K562 (cell line): ENCODE data around the gene MAGI1. TPM values are rescaled to one million over a fixed set of nuclear protein-coding genes. Genes with fewer than 3 reads are reported as not detected.

ENCODE experiments used
- ATAC-seq: fragments of 200-7000 bp; cut with Tn5 transposase; 3 replicates; pipeline ENCODE4 v1.9.1; 2020; ENCODE audit warnings: moderate library complexity
- BruUV-seq: library from RNA; stranded (reverse); fragments of 400-500 nt; replicated peaks from 2 replicates; lab custom pipeline; 2021; lab: Mats Ljungman, UMichigan
- CTCF ChIA-PET: fragments of 300-600 bp; formaldehyde crosslinking; extraction: SDS; loops from one replicate; lab custom pipeline; 2021; ENCODE audit warnings: low intra/inter-chr PET ratio; lab: Yijun Ruan, JAX
- POLR2A ChIA-PET: fragments of 300-600, 350-650 bp; sonication (Branson Sonifier 250); formaldehyde crosslinking; extraction: SDS; loops from one replicate; lab custom pipeline; 2021; ENCODE audit warnings: antibody characterized with exemption, inconsistent platforms; lab: Yijun Ruan, JAX
- DNase-seq, 4 experiments: peaks; one replicate each; pipeline versions ENCODE4 v3.0.0 to v3.0.0-alpha.2; 2011 to 2018; ENCODE audit warnings: low spot score in 3 of 4, mixed read lengths in 3 of 4; ENCODE audit errors: extremely low read depth in 1 of 4
- FAIRE-seq: peaks from 2 replicates; lab custom pipeline; 2011; peaks lifted over from hg19 to GRCh38; lab: Jason Lieb, UNC
- H2AFZ ChIP-seq: 2 replicates; pipeline ENCODE4 v1.6.0; 2011; ENCODE audit warnings: low read depth, low read length, control low read depth, inconsistent platforms
- H3K27ac ChIP-seq: fragments of 200-600 bp; 3 replicates; pipeline ENCODE4 v1.8.0; 2011; ENCODE audit warnings: low read depth, mild to moderate bottlenecking, control low read depth, inconsistent platforms, low read length, moderate library complexity, mixed read lengths; ENCODE audit errors: extremely low read depth
- H3K27me3 ChIP-seq, 2 experiments: fragments of 300-600 bp in 1 of 2; 2 replicates in 1 of 2; 3 replicates in 1 of 2; pipeline versions ENCODE4 v1.6.0 to v1.8.0; 2011; ENCODE audit warnings: inconsistent platforms in 2 of 2, low read length in 2 of 2, mild to moderate bottlenecking in 1 of 2, mixed read lengths in 1 of 2, moderate library complexity in 1 of 2; ENCODE audit not compliant: control insufficient read depth in 2 of 2, insufficient read depth in 2 of 2
- H3K36me3 ChIP-seq: fragments of 300-600 bp; 3 replicates; pipeline ENCODE4 v1.8.0; 2011; ENCODE audit warnings: mild to moderate bottlenecking, low read length, inconsistent platforms; ENCODE audit not compliant: control insufficient read depth, insufficient read depth
- H3K4me1 ChIP-seq, 2 experiments: fragments of 200-600 bp in 1 of 2; replicated peaks in 1 of 2; 2 replicates in 1 of 2; 3 replicates in 1 of 2; pipeline versions ENCODE4 v1.5.1 to v1.8.0; 2011; ENCODE audit warnings: inconsistent platforms in 2 of 2, low read length in 2 of 2, mild to moderate bottlenecking in 1 of 2, mixed read lengths in 1 of 2, moderate library complexity in 1 of 2; ENCODE audit not compliant: control insufficient read depth in 2 of 2, insufficient read depth in 2 of 2
- H3K4me2 ChIP-seq: 2 replicates; pipeline ENCODE4 v1.6.1; 2011; ENCODE audit warnings: low read length, control low read depth, inconsistent platforms, mixed read lengths; ENCODE audit not compliant: insufficient read depth
- H3K4me3 ChIP-seq: fragments of 200-600 bp; sonication (generic), shearing (Covaris generic); 2 replicates; pipeline ENCODE4 v1.5.1; 2016; ENCODE audit warnings: control low read depth, inconsistent platforms
- H3K79me2 ChIP-seq: fragments of 200-600 bp; 3 replicates; pipeline ENCODE4 v1.8.0; 2011; ENCODE audit warnings: low read length, inconsistent platforms; ENCODE audit not compliant: control insufficient read depth, insufficient read depth
- H3K9ac ChIP-seq, 2 experiments: 2 replicates each; pipeline versions ENCODE4 v1.6.0 to v1.6.1; 2011; ENCODE audit warnings: low read depth in 2 of 2, low read length in 2 of 2, control low read depth in 1 of 2, inconsistent platforms in 1 of 2, mild to moderate bottlenecking in 1 of 2, mixed read lengths in 1 of 2; ENCODE audit not compliant: insufficient read depth in 1 of 2
- H3K9me1 ChIP-seq: one replicate; pipeline ENCODE4 v1.6.0; 2011; ENCODE audit warnings: inconsistent platforms, mild to moderate bottlenecking, low read length, moderate library complexity; ENCODE audit not compliant: control insufficient read depth, insufficient read depth
- H3K9me3 ChIP-seq: replicated peaks from 2 replicates; pipeline ENCODE4 v1.5.1; 2011; ENCODE audit warnings: low read depth, low read length, inconsistent platforms; ENCODE audit not compliant: control insufficient read depth, insufficient read depth
- H4K20me1 ChIP-seq: replicated peaks from 2 replicates; pipeline ENCODE4 v1.6.1; 2011; ENCODE audit warnings: low read length, inconsistent platforms, mixed read lengths; ENCODE audit not compliant: control insufficient read depth, insufficient read depth
- ARID3A ChIP-seq: IDR thresholded peaks from 2 replicates; pipeline ENCODE4 v1.6.1; 2012; ENCODE audit warnings: low read depth, low read length, improper control_type of control experiment, borderline replicate concordance
- HDAC1 ChIP-seq, 2 experiments: fragments of 450-650 bp; IDR thresholded peaks; 2 replicates each; pipeline ENCODE4 v1.6.1; 2016 to 2017; ENCODE audit warnings: inconsistent platforms in 1 of 2, mild to moderate bottlenecking in 1 of 2, moderate library complexity in 1 of 2
- ILF3 ChIP-seq: fragments of 450-650 bp; IDR thresholded peaks from 2 replicates; pipeline ENCODE4 v1.6.1; 2018; ENCODE audit warnings: antibody characterized with exemption, mild to moderate bottlenecking, moderate library complexity, borderline replicate concordance
- MXI1 ChIP-seq: IDR thresholded peaks from 2 replicates; pipeline ENCODE4 v1.6.1; 2011; ENCODE audit warnings: low read depth, mild to moderate bottlenecking, improper control_type of control experiment, low read length
- TEAD1 ChIP-seq, 2 experiments: fragments of 450-650 bp in 1 of 2; sonication (generic) in 1 of 2; formaldehyde crosslinking; IDR thresholded peaks; 2 replicates each; pipeline versions ENCODE4 v1.4.0 to v1.8.0; 2020 to 2022; ENCODE audit warnings: mild to moderate bottlenecking in 2 of 2, missing genetic modification reagents in 1 of 2
- ZNF197 ChIP-seq: fragments of 200-800 bp; sonication (Bioruptor generic); IDR thresholded peaks from 2 replicates; pipeline ENCODE4 v1.6.1; 2016; ENCODE audit warnings: low read depth, missing genetic modification characterization, missing compliant biosample characterization
- ZNF274 ChIP-seq: IDR thresholded peaks from 2 replicates; pipeline ENCODE4 v1.6.1; 2011; ENCODE audit warnings: low read depth, mild to moderate bottlenecking, low read length, moderate library complexity, borderline replicate concordance
- ZNF444 ChIP-seq: fragments of 250-450 bp; sonication (Bioruptor Pico); IDR thresholded peaks from 2 replicates; pipeline ENCODE4 v1.4.0; 2020; ENCODE audit warnings: mild to moderate bottlenecking, moderate library complexity
- ZNF445 ChIP-seq: fragments of 250-450 bp; sonication (Bioruptor Pico); IDR thresholded peaks from 2 replicates; pipeline ENCODE4 v1.4.0; 2020; ENCODE audit warnings: low read depth, mild to moderate bottlenecking, moderate library complexity
- WGBS: fragments of 100-300 bp; shearing (Covaris generic); methylation state at CpG from one replicate; pipeline ENCODE4 v1.1.6; 2016; ENCODE audit warnings: low coverage, mixed read lengths; ENCODE audit not compliant: insufficient coverage; ENCODE audit errors: missing lambda C conversion rate; 5-methylcytosine and 5-hydroxymethylcytosine counted together
- in situ Hi-C: fragments of 300-500 bp; cut with MboI; formaldehyde crosslinking; loops from 4 replicates; pipeline ENCODE4 v1.15.0; 2018; ENCODE audit warnings: inconsistent platforms, mixed read lengths
- intact Hi-C: fragments of 100-400 bp; cut with micrococcal nuclease; formaldehyde crosslinking; loops from 2 replicates; pipeline ENCODE4 v1.14.2; 2022
- polyA plus RNA-seq, 8 experiments: library from polyadenylated mRNA; depleted of rRNA in 4 of 8; stranded (reverse) in 5 of 8; unstranded in 3 of 8; fragments of >200 nt; fragmentation: Nextera tagmentation in 2 of 8; fragmentation: Illumina TruSeq in 1 of 8; extraction: Ambion mirVana in 2 of 8; extraction: Trizol in 1 of 8; gene quantifications; 2 replicates each; pipeline versions ENCODE4 v1.2.1 to v1.2.3, GENCODE V29; 2011 to 2014; ENCODE audit warnings: inconsistent platforms in 1 of 8, missing spikeins in 1 of 8
- total RNA-seq, 7 experiments: library from RNA; depleted of rRNA in 6 of 7; stranded (reverse); fragments of >200 nt in 6 of 7; fragmentation: Illumina TruSeq in 2 of 7; extraction: Trizol in 2 of 7; gene quantifications; 2 replicates each; pipeline versions ENCODE4 v1.2.1 to v1.2.3, GENCODE V29; 2011 to 2021; ENCODE audit warnings: low replicate concordance in 1 of 7
- TF ChIP-seq, protein P1 (sequence below): IDR thresholded peaks from 2 replicates; pipeline ENCODE4 v1.6.1; 2014; ENCODE audit warnings: antibody characterized with exemption

Gene MAGI1
- total and polyA plus RNA-seq, 9 of the 15 experiments (the other 6 are each of a cell fraction or from before 2014, with no cell fraction given): 7.8 to 59.4 (median 43.2) TPM

- in situ Hi-C loops: loop anchor here (10.0 kb wide), 1 partner anchor 414 kb away; no protein-coding TSS in a partner anchor
- WGBS: 0% methylated on average over 2 of the region's 3 CpGs
- ChIA-PET CTCF (no interaction called here), POLR2A (no interaction called here)
- Histone ChIP-seq H2AFZ (no peak overlapping the region), H3K27ac (no peak overlapping the region), H3K9me1 (no peaks in the 10 kb centered on the region), H4K20me1 (no peaks in the 10 kb centered on the region), H3K4me2 (no peak overlapping the region), H3K4me3 (no peak overlapping the region), H3K9ac (no peak overlapping the region), H3K27me3 (peaks cover 7 to 13% of the 10 kb centered on the region in 2 experiments; a peak in 2 of 5 replicates), H3K4me1 (no peaks in the 10 kb centered on the region), H3K36me3 (no peaks in the 10 kb centered on the region), H3K79me2 (no peaks in the 10 kb centered on the region), H3K9me3 (no peaks in the 10 kb centered on the region)
- BruUV-seq: no TSS peak
- no peak for FAIRE-seq
- intact Hi-C loops: no loop called here
- no peak for DNase-seq
- ATAC-seq: no peak
- TF ChIP-seq ZNF197 (CRISPR knock-in tag) (no peak), ILF3 (no peak), TEAD1 (CRISPR knock-in tag; IDR thresholded peaks at IDR 0.05) (no peak), HDAC1 (IDR thresholded peaks at IDR 0.05) (no peak), ZNF274 (no peak), ARID3A (no peak), ZNF445 (CRISPR knock-in tag) (no peak), ZNF444 (CRISPR knock-in tag) (no peak), MXI1 (no peak)
- TF ChIP-seq, protein P1, sequence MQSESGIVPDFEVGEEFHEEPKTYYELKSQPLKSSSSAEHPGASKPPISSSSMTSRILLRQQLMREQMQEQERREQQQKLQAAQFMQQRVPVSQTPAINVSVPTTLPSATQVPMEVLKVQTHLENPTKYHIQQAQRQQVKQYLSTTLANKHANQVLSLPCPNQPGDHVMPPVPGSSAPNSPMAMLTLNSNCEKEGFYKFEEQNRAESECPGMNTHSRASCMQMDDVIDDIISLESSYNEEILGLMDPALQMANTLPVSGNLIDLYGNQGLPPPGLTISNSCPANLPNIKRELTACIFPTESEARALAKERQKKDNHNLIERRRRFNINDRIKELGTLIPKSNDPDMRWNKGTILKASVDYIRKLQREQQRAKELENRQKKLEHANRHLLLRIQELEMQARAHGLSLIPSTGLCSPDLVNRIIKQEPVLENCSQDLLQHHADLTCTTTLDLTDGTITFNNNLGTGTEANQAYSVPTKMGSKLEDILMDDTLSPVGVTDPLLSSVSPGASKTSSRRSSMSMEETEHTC: no peak
Observed at GRCh38 chr3:65758876-65759598, 279.7 kb downstream of the MAGI1 start.
